DND-41 (cell line): ENCODE data around the gene DIRAS3.

Experiments used
- ATAC-seq: fragments of 200-7000 bp; cut with Tn5 transposase; 3 replicates; pipeline ENCODE4 v1.9.1; 2021; ENCODE audit warnings: low read depth; ENCODE audit not compliant: insufficient read depth
- DNase-seq: peaks from one replicate; pipeline ENCODE4 v3.0.0-alpha.2; 2020
- H2AFZ ChIP-seq: 2 replicates; pipeline ENCODE4 v1.6.0; 2012; ENCODE audit warnings: low read depth, low read length
- H3K27ac ChIP-seq: 2 replicates; pipeline ENCODE4 v1.5.1; 2012; ENCODE audit warnings: low read length, inconsistent platforms
- H3K27me3 ChIP-seq: fragments of 200-600 bp; sonication (generic); 2 replicates; pipeline ENCODE4 v1.6.0; 2012; ENCODE audit warnings: low read length, mild to moderate bottlenecking, inconsistent platforms; ENCODE audit not compliant: insufficient read depth, poor library complexity
- H3K36me3 ChIP-seq: 2 replicates; pipeline ENCODE4 v1.5.1; 2012; ENCODE audit warnings: low read length, inconsistent platforms; ENCODE audit not compliant: insufficient read depth
- H3K4me1 ChIP-seq: 2 replicates; pipeline ENCODE4 v1.5.1; 2012; ENCODE audit warnings: mild to moderate bottlenecking, low read length; ENCODE audit not compliant: insufficient read depth
- H3K4me2 ChIP-seq: 2 replicates; pipeline ENCODE4 v1.6.0; 2012; ENCODE audit warnings: mild to moderate bottlenecking, moderate library complexity, low read length, inconsistent platforms; ENCODE audit not compliant: insufficient read depth
- H3K4me3 ChIP-seq, 2 experiments: fragments of 200-600 bp in 1 of 2; shearing (Covaris generic) in 1 of 2; 2 replicates each; pipeline ENCODE4 v1.5.1; 2012 to 2016; ENCODE audit warnings: inconsistent platforms in 2 of 2, low read length in 2 of 2, mild to moderate bottlenecking in 2 of 2, low read depth in 1 of 2, moderate library complexity in 1 of 2
- H3K79me2 ChIP-seq: 2 replicates; pipeline ENCODE4 v1.6.0; 2012; ENCODE audit warnings: low read length, inconsistent platforms; ENCODE audit not compliant: insufficient read depth
- H3K9ac ChIP-seq: 2 replicates; pipeline ENCODE4 v1.6.0; 2012; ENCODE audit warnings: low read depth, mild to moderate bottlenecking, inconsistent platforms, low read length, moderate library complexity
- H3K9me3 ChIP-seq: 2 replicates; pipeline ENCODE4 v1.5.1; 2012; ENCODE audit warnings: low read length, moderate library complexity, mild to moderate bottlenecking, inconsistent platforms; ENCODE audit not compliant: insufficient read depth, severe bottlenecking
- H4K20me1 ChIP-seq: 2 replicates; pipeline ENCODE4 v1.6.0; 2012; ENCODE audit warnings: low read length; ENCODE audit not compliant: insufficient read depth
- CTCF ChIP-seq: IDR thresholded peaks from 2 replicates; pipeline ENCODE4 v1.5.1; 2012; ENCODE audit warnings: borderline replicate concordance, low read length, moderate library complexity, mild to moderate bottlenecking; ENCODE audit not compliant: poor library complexity, severe bottlenecking; ENCODE audit errors: extremely low read depth
- EZH2 ChIP-seq: IDR thresholded peaks from 3 replicates; pipeline ENCODE4 v1.6.1; 2012; ENCODE audit warnings: borderline replicate concordance, low read depth, mild to moderate bottlenecking, moderate library complexity, low read length, inconsistent platforms; ENCODE audit not compliant: severe bottlenecking

The DIRAS3 gene

GRCh38 chr1:68000191-68000590 lies 50.2 kb downstream of the DIRAS3 start:
- no peak for TF ChIP-seq CTCF
- no peak for TF ChIP-seq EZH2
- no peak overlapping the region for H2AFZ ChIP-seq
- H3K9ac ChIP-seq: no peak overlapping the region
- H3K27me3 ChIP-seq: no peaks in the 10 kb centered on the region
- H4K20me1 ChIP-seq: no peaks in the 10 kb centered on the region
- no peaks in the 10 kb centered on the region for H3K4me1 ChIP-seq
- H3K4me3 ChIP-seq: no peak overlapping the region
- ATAC-seq (no peak), DNase-seq (no peak)
- no peaks in the 10 kb centered on the region for H3K36me3 ChIP-seq
- H3K9me3 ChIP-seq: peaks cover 5% of the 10 kb centered on the region
- no peaks in the 10 kb centered on the region for H3K79me2 ChIP-seq
- no peak overlapping the region for H3K4me2 ChIP-seq
- no peak overlapping the region for H3K27ac ChIP-seq

- H2AFZ ChIP-seq: no peak overlapping the region
- H3K9ac ChIP-seq: no peak overlapping the region
- H3K4me2 ChIP-seq: no peak overlapping the region
- no peaks in the 10 kb centered on the region for H3K36me3 ChIP-seq
- H3K4me3 ChIP-seq: no peak overlapping the region
- TF ChIP-seq CTCF (no peak), EZH2 (no peak)
- no peaks in the 10 kb centered on the region for H3K79me2 ChIP-seq
- no peaks in the 10 kb centered on the region for H4K20me1 ChIP-seq
- ATAC-seq (no peak), DNase-seq (no peak)
- H3K27ac ChIP-seq: no peak overlapping the region
- no peaks in the 10 kb centered on the region for H3K4me1 ChIP-seq
- H3K27me3 ChIP-seq: no peaks in the 10 kb centered on the region
- peaks cover 8% of the 10 kb centered on the region for H3K9me3 ChIP-seq
These were observed 52.7 kb downstream of the DIRAS3 start for GRCh38 chr1:67997746-67998145.
